ENCODE measurements around the gene GRIN1.

DNA sequence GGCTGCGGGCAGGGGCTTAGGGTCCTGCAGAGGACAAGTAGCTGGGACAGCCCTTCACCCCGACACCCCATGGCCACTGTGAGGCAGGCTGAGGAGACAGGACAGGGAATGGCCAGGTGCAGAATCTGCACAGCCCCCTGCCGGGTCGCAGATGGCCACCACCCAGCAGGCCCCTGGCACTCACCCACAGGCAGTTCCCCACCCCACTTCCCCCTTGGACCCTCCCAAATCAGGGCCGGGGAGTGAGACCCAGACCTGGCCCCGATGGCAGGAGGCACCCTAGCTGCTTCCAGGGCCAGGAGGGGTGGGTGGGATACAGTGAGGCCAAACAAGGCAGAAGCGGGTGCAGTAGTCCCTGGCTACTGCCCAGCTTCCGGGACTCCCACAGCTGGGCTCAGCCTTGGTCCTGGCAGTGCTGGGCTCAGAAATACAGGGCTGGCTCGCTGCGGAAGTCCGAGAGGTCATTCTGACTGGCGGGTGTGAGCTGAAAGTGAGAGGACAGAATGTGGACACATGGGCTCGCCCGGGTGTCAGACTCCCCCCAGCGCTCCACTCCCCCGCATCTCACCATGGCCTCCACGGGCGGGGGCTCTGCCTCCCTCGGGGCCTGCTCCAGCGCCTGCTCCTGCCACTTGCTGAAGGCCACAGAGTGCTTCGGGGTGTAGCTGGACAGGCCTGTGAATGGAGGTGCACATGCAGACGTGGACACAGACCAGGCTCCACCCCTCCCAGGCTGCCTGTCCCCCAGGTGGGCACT is 52.9 kb downstream of the GRIN1 start:
- TF ChIP-seq, protein P1, sequence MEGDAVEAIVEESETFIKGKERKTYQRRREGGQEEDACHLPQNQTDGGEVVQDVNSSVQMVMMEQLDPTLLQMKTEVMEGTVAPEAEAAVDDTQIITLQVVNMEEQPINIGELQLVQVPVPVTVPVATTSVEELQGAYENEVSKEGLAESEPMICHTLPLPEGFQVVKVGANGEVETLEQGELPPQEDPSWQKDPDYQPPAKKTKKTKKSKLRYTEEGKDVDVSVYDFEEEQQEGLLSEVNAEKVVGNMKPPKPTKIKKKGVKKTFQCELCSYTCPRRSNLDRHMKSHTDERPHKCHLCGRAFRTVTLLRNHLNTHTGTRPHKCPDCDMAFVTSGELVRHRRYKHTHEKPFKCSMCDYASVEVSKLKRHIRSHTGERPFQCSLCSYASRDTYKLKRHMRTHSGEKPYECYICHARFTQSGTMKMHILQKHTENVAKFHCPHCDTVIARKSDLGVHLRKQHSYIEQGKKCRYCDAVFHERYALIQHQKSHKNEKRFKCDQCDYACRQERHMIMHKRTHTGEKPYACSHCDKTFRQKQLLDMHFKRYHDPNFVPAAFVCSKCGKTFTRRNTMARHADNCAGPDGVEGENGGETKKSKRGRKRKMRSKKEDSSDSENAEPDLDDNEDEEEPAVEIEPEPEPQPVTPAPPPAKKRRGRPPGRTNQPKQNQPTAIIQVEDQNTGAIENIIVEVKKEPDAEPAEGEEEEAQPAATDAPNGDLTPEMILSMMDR (IDR thresholded peaks at IDR 0.05; ENCODE audit: insufficient read depth, low read depth, low read length): no peak
- TF ChIP-seq EZH2 (IDR thresholded peaks at IDR 0.05; ENCODE audit: insufficient read depth, low read length): no peak

Measured in astrocyte (in vitro differentiated cells and primary cell).